NCI-H345 treated with DMSO at 0.1 percent for 48 hours (cell line): ENCODE measurements around the gene IRX1.

Experiments
- DNase-seq: peaks from one replicate; lab custom pipeline; 2025; ENCODE audit not compliant: unreplicated experiment; lab: John Stamatoyannopoulos, UW

Gene IRX1

GRCh38 chr5:3600106-3601060 is 4.8 kb downstream of the IRX1 start:
- DNase-seq: no peak

GRCh38 chr5:3601061-3601710 is 5.6 kb downstream of the IRX1 start:
- DNase-seq: no peak

GRCh38 chr5:3601911-3602782 is 6.5 kb downstream of the IRX1 start:
- DNase-seq: no peak

GRCh38 chr5:3602785-3603502 is 7.3 kb downstream of the IRX1 start:
- DNase-seq: no peak

- DNase-seq: no peak
These were observed 8.9 kb downstream of the IRX1 start for GRCh38 chr5:3604501-3604900.

- DNase-seq: no peak
These were observed 9.8 kb downstream of the IRX1 start for GRCh38 chr5:3605298-3606010.

GRCh38 chr5:3606121-3606831 is 10.6 kb downstream of the IRX1 start:
- DNase-seq: no peak

- no peak for DNase-seq
These were observed 12.0 kb downstream of the IRX1 start for GRCh38 chr5:3607541-3608181.

- DNase-seq: no peak
These were observed 13.6 kb downstream of the IRX1 start for GRCh38 chr5:3609120-3609681.

GRCh38 chr5:3612591-3613042 is 17.0 kb downstream of the IRX1 start:
- no peak for DNase-seq

GRCh38 chr5:3613726-3614125 is 18.1 kb downstream of the IRX1 start:
- DNase-seq: no peak

GRCh38 chr5:3615217-3615616 is 19.6 kb downstream of the IRX1 start:
- no peak for DNase-seq

- DNase-seq: no peak
These were observed 20.2 kb downstream of the IRX1 start for GRCh38 chr5:3615829-3616228.

GRCh38 chr5:3619579-3619978 is 23.9 kb downstream of the IRX1 start:
- no peak for DNase-seq

- no peak for DNase-seq
These were observed 27.3 kb downstream of the IRX1 start for GRCh38 chr5:3622961-3623360.

GRCh38 chr5:3625626-3626025 is 30.0 kb downstream of the IRX1 start:
- DNase-seq: no peak

GRCh38 chr5:3634061-3634460 is 38.4 kb downstream of the IRX1 start:
- DNase-seq: no peak

- DNase-seq: no peak
These were observed 43.5 kb downstream of the IRX1 start for GRCh38 chr5:3639175-3639574.

- no peak for DNase-seq
These were observed 46.6 kb downstream of the IRX1 start for GRCh38 chr5:3642231-3642630.
